Stimulated activated CD4-positive, alpha-beta T cell treated with anti-CD3 and anti-CD28 coated beads, Interleukin-2, amount 100 ng/mL, for 24 hours (primary cell): ENCODE data around the gene ZNF688.
A peak's percentile ranks its signal among the peaks of the same experiment; 100 is the strongest.
"Not testable (repeated sequence)": the region's sequence is repeated elsewhere in the genome, so short reads cannot be mapped to it uniquely, and the experiment has no call there.

ENCODE experiments used
- DNase-seq, 2 donors: peaks; one replicate each; pipeline ENCODE4 v3.0.0-alpha.2; 2020

The ZNF688 gene

DNA sequence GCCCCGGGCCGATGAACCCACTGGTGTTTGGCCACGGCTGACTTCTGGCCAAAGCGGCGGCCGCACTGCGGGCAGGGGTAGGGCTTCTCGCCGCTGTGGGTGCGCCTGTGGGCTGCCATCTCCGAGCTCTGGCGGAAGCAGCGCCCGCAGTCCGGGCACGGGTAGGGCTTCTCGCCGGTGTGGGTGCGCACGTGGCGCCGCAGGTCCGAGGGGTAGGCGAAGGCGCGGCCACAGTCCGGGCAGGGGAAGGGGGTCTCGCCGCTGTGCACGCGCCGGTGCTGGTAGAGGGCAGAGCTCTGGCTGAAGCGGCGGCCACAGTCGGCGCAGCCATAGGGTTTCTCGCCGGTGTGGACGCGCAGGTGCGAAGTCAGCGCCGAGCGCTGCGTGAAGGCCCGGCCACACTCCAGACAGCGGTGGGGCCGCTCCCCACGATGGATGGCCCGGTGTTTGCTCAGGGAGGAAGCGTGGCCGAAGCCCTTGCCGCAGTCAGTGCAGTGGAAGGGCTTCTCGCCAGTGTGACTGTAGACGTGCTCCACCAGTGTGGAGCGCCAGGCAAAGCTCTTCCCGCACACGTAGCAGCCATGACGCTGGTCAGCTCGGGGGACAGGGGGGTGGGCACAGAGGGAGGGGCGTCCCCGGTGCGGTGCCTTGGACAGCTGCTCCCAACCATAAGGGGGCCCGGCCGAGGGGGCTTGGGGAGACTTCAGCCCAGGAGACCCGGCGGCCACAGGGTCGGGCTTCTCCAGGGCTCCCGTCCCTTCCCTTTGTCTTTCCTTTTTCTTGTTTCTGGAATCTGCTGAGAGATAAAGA lies 16.0 kb downstream of the ZNF688 start:
- DNase-seq: no peak

DNA sequence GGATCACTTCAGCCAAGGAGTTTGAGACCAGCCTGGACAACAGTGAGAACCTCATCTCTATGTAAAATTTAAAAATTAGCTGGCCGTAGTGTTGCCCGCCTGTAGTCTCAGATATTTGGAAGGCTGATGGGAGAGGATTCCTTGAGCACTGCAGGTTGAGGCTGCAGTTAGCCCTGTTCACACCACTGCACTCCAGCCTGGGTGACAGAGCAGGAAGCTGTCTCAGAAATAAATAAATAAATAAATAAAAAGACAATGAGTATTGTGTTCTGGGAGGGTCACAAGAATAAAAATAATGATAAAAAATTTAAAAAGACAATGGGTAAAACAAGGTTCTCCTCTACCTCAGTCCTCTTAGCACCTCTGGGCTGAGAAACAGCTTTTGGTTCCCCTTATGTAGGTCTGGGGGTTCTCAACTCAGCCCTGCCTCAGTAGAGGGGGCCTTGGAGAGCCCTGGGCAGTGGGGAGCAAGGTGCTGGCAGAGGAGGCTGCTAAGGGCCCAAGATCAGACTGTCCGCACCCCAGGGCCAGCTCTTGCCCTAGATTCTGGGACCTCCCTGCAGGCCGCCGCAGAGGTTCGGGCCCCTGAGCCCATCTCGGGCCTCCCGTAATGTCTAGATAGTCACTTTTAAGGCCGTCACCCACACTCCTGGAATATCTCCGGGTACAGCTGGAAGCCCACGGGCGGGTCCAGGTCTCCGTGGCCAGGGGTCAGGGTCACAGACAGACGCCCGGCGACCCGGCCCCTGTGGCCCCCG lies 16.8 kb downstream of the ZNF688 start:
- no peak for DNase-seq

DNA sequence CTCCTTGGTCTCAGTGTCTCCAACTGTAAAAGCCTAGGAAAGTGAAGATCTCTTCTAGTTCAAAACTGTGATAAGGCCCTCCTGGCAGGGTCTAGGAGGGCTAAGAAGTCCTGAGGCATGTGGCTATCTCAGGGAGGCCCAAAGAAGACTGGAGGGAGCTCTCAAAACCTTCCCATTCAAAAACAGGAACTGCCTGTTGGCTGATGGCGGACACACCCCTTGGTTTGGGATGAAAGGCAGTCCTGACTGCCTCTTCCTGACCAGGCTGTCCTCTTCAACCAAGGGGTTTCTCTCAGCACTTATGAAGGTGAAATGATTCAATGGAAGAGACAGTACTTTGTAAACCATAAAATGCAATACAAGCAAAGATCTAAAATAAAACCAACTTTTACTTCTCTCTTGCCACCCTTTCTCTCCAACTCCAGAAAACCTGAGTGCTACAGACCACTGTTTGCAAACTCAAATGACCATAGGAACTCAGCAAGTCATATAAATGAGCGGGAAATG lies 18.1 kb downstream of the ZNF688 start:
- no peak for DNase-seq

DNA sequence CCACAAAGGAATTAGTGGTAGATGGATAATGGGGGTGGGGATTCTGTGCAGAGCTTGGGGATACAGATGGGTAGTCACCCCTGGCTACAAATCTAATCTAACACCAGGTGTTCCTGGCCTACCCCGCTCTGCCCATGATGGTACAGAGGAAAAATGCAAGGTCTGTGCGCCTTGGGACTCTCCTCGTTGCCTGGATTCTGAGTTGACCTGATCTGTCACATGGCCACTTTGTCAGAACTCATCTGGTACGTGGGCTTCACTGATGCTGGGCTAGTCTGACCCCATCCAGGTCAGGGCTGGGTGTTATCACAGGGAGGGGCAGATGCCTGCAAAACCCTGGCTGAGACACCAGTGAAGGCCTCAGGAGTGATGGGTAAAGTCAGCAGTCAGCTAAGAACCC lies 18.6 kb downstream of the ZNF688 start:
- DNase-seq: no peak

DNA sequence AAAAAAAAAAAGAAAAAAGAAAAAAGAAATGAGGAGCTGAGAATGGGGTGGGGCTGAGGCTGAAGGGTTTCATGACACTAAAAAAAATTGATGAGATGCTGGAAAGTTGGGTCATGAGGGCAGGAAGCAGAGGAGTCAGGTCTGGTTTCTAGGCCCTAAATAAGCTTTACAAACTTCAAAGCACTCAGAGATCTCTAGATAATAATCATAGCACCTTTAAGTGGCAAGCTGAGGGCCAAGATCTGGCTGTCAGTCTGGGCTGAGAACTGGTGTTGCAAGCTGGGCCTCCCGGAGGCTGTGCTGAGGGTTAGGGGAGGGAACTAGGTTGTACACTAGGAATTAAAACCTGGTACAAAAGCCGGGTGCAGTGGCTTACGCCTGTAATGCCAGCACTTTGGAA lies 19.7 kb downstream of the ZNF688 start:
- peak; percentile 68 to 71 for DNase-seq

DNA sequence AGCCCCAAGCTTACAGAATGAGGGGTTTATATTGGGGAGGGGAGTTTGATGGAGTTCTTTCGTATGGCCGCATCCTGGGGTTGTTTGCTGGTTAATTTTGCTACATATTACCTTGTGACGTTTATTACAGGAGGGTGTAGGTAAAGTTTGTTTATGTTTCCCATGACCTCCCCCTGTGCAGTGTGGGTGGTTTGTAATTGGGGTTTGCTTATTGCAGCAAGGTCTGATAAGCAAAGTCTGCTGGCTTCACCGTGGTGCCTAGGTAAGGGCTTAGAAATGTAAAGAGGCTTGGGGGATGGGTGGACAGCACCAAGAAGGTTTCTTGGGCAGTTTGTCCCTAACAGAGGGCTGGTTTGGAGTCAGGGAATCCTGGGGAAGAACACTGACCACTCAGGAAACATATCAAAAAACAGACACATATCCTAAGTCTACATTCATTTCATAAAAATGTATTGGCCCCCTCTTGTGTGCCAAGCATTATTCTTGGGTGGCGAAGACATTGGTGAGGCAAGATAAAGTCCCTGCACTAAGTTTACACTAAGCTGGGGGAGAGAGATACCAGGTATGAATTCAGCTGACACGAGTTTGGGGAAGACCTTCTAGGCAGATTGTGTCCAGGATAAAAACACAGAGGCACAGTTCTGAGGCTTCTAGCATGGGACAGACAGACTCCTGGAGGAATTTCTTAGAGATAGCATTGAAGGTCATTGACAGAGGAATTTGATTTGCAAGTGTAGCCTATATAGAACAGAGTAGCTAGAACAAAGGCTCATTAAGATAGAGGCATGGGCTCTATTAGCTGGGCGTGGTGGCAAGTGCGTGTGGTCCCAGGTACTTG lies 22.9 kb downstream of the ZNF688 start:
- DNase-seq: no peak

DNA sequence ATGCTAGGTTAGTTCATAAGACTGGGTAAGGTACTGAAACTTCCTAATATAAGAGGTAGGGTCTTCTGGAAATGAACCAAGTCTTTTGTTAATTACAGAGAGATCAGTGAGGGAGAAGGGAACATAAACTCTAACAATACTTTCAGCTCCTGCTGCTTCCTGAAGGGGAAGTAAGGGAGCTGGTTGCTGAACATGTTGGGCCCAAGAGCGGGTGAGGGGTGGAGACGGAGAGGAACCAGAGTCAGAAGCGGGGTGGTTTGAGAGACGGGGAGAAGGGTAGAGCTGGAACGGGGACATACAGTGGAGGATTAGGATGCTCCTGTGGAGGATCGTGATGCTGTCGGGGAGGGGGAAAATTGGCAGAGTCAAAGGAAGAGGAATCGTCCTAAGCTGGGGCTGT lies 25.4 kb downstream of the ZNF688 start:
- DNase-seq: no peak

DNA sequence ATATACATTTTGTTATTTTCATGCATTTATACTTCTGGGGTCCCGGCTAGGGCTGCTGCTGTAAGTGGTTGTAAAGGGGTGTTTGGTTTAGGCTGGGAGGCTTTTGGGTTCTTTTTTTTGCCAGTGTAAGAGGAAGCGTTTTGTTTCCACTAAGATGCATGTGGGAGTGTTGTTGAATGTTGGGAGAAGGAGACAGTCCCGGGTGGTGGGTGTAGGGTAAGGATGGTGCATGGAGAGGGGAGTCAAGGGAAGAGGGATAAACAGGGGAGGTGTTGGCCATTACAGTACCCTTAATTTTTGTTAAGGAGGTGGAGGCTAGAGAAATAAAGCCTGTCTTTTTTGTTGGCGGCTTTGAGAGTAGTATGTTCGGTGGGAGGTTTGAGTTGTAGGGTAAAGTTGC lies 28.4 kb downstream of the ZNF688 start:
- DNase-seq: no peak

DNA sequence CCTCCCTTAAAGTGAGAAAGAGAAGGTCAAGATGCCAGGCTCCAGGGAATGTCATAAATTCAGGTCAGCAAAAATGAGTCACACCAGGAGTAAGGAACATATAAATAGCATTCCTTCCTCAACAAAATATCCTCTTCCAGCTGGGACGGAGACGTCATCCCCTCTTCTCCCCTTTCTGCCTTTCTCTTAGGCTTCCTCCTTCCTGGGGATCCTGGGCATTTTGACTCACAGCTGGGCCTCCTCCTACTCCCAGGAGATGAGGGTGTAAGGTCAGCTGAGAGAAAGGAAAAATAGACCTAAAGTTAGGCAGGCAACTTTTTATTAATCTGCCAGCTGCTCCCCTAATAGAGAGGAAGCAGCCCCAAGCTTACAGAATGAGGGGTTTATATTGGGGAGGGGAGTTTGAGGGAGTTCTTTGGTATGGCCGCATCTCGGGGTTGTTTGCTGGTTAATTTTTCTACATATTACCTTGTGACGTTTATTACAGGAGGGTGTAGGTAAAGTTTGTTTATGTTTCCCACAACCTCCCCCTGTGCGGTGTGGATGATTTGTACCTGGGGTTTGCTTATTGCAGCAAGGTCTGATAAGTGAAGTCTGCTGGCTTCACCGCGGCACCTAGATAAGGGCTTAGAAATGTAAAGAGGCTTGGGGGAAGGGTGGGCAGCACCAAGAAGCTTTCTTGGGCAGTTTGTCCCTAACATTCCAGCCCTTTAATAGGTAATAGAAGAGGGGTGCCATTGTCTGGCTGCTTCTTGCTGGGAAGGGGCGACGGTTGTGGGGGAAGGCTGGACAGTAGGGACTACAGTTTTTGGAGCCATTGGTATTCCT lies 29.8 kb downstream of the ZNF688 start:
- no peak for DNase-seq

DNA sequence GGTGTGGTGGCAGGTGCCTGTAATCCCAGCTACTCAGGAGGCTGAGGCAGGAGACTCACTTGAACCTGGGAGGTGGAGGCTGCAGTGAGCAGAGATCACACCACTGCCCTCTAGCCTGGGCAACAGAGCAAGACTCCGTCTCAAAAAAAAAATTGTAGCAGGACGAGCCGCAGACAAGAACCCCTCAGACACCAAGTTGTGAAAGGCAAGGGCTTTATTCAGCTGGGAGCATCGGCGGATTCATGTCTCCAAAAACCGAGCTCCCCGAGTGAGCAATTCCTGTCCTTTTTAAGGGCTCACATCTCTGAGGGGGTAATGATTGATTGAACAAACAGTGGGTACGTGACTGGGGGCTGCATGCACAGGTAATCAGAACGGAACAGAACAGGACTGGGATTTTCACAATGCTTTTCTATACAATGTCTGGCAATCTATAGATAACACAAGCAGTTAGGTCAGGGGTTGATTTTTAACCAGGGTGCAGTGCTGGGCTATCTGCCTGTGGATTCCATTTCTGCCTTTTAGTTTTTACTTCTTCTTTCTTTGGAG lies 30.5 kb downstream of the ZNF688 start:
- not testable (repeated sequence) for DNase-seq

DNA sequence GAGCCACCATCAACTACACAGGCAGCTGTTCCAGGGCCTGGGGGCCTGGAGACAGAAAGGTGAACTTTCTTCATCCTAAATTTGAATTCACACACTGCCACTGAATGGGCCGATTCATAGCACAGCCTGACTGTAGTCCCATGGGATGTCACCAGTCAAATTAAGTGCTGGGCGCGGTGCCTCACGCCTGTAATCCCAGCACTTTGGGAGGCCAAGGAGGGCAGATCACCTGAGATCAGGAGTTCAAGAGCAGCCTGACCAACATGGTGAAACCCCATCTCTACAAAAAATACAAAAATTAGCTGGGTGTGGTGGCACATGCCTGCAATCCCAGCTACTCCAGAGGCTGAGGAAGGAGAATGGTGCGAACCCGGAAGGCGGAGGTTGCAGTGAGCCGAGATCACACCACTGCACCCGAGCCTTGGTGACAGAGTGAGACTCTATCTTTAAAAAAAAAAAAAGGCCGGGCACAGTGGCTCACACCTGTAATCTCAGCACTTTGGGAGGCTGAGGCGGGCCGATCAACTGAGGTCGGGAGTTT lies 31.5 kb downstream of the ZNF688 start:
- not testable (repeated sequence) for DNase-seq

DNA sequence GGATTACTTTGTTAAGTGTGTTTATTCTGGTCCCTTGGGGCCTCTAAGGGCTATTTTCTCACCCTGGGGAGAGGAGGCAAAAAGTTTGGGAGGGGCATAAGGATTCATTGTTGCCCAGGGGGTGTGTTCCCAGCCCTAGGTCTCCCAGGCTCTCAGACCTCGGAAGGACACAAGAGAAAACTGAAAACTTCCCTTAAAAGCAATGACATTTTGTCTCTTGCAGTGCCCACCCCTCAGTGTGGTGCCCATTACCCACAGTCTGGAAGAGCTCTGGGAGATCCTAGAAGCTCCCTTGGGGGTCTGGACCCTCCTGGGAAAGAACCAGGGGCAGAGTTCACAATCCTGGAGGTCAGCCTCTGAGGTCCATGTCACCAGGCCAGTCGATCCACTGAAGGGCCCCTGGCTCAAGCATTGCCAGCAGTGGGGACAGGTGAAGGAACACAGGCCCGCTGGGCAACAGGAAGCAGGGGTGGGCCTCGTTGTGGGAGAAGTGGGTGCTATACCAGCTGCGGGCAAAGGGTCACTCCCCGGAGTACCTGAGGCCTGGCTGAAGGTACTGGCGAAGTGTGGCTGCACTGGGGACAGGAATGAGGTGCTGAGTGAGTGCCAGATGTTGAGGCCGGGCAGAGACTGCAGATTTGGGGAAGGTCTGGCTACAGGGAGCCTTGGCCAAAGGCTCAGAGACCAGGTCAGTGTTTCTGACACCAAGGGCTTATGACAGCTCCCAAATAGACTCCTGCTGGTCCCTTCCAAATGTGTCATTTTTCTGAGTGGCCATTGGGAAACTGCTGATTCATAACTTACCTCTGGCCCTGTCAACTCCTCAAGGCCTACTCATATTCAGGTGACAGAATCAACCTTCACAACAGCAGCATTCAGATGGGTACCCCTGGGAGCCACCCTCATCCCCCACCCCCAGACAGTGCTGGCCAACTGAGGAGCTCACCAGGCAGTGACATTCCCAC lies 32.2 kb downstream of the ZNF688 start:
- no peak for DNase-seq

DNA sequence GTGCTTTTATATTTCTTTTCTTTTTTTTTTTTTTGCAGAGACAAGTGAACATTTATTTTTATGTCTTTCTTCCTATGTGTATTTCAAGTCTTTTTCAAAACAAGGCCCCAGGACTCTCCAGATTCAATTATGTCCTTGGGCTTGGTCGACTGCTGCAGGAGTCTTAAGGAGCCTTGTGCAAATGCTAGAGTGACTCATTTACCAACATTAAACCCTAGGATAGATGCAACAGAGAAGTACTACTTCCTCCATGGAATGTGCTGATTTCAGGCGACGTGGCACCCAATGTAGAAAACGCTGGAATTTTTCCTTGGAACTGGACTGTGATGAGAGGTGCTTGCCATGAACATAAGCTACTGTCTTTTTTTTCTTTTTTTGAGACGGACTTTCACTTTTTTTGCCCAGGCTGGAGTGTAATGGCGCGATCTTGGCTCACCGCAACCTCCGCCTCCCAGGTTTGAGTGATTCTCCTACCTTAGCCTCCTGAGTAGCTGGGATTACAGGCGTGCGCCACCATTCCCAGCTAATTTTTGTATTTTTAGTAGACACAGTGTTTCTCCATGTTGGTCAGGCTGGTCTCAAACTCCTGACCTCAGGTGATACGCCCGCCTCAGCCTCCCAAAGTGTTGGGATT lies 35.0 kb downstream of the ZNF688 start:
- DNase-seq: not testable (repeated sequence)

DNA sequence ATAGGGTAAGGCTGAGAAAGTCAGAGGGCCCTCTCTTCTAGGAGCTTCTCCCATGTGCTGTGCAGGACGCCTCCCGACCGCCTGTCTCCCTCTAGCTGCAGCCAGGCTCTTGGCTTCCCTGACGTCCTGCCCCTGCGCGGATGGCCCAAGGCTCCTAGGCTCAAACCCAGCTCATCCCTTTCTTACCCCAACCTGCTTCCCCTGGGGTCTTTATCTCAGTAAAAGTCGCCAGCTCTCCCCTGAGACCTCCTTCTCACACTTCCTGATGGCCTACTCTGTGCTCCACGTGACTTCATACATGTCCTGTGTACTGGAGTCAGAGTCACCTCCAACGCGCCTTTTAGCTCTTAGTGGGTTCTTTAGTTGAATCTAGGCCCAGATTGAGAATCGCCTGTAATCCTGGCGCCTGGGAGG lies 35.7 kb downstream of the ZNF688 start:
- peak; percentile 70 to 71 for DNase-seq

DNA sequence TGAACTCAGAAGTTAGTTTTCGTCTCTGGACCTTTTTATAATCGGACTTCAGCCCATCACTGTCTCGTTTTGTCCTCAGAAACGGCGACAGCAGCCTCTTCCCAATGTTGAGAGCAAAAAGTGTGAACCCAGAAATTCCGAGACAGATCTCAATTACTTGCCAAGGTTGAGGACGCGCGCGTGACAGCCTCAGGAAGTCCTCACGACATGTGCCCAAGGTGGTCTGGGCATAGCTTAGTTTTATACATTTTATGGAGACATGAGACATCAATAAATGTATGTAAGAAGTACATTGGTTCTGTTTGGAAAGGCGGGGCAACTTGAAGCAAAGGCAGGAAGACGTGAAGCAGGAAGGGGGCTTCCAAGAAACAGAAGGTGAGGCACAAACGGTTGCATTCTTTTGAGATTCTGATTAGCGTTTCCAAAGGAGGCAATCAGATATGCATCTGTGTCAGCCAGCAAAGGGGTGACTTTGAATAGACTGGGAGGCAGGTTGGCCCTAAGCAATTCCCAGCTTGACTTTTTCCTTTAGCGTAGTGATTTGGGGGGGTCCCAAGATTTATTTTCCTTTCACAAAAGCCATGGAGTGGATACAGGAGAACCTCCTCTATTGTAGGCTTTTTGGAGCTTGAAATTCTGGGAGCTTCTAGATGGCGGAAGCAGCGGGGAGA lies 36.3 kb downstream of the ZNF688 start:
- no peak for DNase-seq

DNA sequence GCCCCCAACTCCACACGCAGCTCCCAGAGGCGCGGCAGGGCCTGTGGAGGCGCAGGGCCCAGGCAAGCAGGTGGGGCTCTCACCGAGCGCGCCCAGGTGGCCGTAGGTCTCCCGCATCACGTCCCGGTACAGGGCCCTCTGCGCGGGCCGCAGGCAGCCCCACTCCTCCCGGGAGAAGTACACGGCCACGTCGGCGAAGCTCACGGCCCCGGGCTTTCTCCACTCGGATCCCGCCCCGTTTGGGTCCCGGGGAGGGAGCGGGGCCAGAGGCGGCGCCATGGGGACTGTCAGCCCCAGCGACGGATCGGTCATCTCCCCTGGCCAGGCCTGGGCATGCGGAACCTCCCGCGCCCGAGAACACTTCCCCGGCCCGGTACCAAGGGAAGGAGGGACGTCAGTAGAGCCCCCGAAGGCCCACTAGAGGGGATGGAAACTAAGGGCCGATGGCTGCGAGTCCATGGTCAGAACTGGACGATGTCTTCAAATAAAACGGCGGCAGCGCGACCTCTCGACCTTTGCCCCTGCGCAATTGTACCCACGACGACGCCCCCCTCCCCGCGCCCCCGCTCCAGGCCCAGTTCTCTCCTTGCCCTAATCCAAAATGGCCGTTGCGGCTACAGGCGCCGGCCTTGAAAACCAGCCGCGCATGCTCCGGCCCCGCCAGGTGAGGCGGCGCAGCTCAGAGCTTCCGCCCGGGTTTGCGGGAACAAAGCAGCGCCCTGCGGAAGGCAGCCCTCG lies 37.0 kb downstream of the ZNF688 start, which contains the start of gene ZNF747:
Gene ZNF747 (minus strand): TSS at position 491 of the 738 bp plus-strand sequence. CDS start 179 bp downstream, at position 312.
- peak; percentile 92 to 93 for DNase-seq

DNA sequence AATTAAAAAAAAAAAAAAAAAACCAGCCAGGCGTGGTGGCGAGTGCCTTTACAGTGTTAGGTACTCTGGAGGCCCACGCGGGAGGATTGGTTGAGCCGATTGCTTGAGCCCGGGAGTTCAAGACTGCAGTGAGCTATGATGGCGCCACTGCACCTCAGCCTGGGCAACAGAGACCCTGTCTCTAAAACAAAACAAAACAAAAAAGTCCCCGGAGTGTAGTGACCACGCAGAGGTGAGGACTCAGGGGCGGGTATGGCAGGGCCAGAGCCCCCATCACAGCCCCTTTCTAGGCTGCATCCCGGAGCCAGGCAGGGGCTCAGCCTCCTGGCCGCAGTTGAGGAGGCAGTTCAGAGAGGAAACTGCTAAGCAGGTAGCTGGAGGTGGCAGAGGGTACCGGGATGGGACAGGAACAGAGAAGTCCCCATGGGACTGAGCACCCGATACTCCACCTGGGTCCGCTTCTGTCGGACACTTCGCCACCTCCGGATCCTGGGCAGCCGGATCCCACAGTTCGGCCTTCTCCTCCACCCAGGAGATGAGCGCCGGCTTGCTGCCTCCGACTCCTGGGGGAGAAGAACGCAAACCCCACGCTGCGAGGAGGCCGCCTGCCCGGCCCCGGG lies 37.7 kb downstream of the ZNF688 start:
- DNase-seq: peak in 1 of 2 donors; percentile 45

DNA sequence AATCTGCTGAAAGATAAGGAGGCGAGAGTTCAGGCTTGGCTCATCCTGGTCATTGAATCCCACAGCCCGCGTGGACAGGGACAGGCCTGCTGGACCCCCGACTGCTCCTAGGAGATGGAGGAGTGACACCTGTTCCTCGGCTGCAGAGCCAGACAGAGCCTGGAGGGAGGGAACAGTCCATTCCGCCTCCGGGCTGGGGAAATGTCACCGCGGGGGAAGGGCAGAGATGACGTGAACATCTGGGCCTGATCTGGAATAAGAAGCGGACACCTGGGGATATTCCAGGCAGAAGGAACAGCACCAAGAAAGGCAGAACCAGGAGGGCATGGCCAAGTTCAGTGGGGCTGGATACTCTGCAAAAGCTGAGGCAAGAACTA lies 38.4 kb downstream of the ZNF688 start:
- no peak for DNase-seq
